ENCODE data around the gene NCKAP5. TPM values are rescaled to one million over a fixed set of nuclear protein-coding genes. Genes with fewer than 3 reads are reported as not detected.

Gene NCKAP5
- total RNA-seq, 2 experiments from 2014 or later: not detected

- peaks cover 3% of the 10 kb centered on the region for H3K27me3 Mint-ChIP-seq
- no peaks in the 10 kb centered on the region for H3K36me3 Mint-ChIP-seq (ENCODE audit: low read depth)
- no peak for ATAC-seq
- no peak for DNase-seq
- intact Hi-C loops (cut with micrococcal nuclease): no loop called here
- no peaks in the 10 kb centered on the region for H3K9me3 Mint-ChIP-seq
- ChIA-PET POLR2A (no interaction called here), CTCF (no interaction called here)
- H3K4me1 Mint-ChIP-seq (ENCODE audit: low read depth): no peaks in the 10 kb centered on the region
- no peak overlapping the region for H3K4me3 Mint-ChIP-seq
- no peak overlapping the region for H3K27ac Mint-ChIP-seq
- TF ChIP-seq CTCF (IDR thresholded peaks at IDR 0.05): no peak
Measured at GRCh38 chr2:133541376-133541775, 26.9 kb downstream of the NCKAP5 start.

GRCh38 chr2:133532919-133533318 lies 35.3 kb downstream of the NCKAP5 start:
- no peaks in the 10 kb centered on the region for H3K9me3 Mint-ChIP-seq
- TF ChIP-seq CTCF (IDR thresholded peaks at IDR 0.05): no peak
- POLR2A ChIA-PET: no interaction called here
- ATAC-seq (no peak), DNase-seq (no peak)
- H3K27ac Mint-ChIP-seq: no peak overlapping the region
- H3K4me1 Mint-ChIP-seq (ENCODE audit: low read depth): no peaks in the 10 kb centered on the region
- peaks cover 3% of the 10 kb centered on the region for H3K27me3 Mint-ChIP-seq
- CTCF ChIA-PET: no interaction called here
- H3K4me3 Mint-ChIP-seq: no peak overlapping the region
- no peaks in the 10 kb centered on the region for H3K36me3 Mint-ChIP-seq (ENCODE audit: low read depth)
- intact Hi-C loops (cut with micrococcal nuclease): no loop called here

- ChIA-PET POLR2A (no interaction called here), CTCF (no interaction called here)
- Mint-ChIP-seq H3K36me3 (ENCODE audit: low read depth) (no peaks in the 10 kb centered on the region), H3K4me3 (no peak overlapping the region), H3K27me3 (peaks cover 1% of the 10 kb centered on the region), H3K4me1 (ENCODE audit: low read depth) (no peaks in the 10 kb centered on the region), H3K9me3 (no peaks in the 10 kb centered on the region), H3K27ac (no peak overlapping the region)
- TF ChIP-seq CTCF (IDR thresholded peaks at IDR 0.05): no peak
- ATAC-seq (no peak), DNase-seq (no peak)
- intact Hi-C loops (cut with micrococcal nuclease): no loop called here
Measured at GRCh38 chr2:133531382-133531781, 36.9 kb downstream of the NCKAP5 start.

- H3K4me3 Mint-ChIP-seq: no peak overlapping the region
- POLR2A ChIA-PET: no interaction called here
Measured at GRCh38 chr2:133530645-133531044, 37.6 kb downstream of the NCKAP5 start.

More at GRCh38 chr2:133530645-133531044, 37.6 kb downstream of the NCKAP5 start:
- CTCF ChIA-PET: no interaction called here
- Mint-ChIP-seq H3K9me3 (no peaks in the 10 kb centered on the region), H3K36me3 (ENCODE audit: low read depth) (no peaks in the 10 kb centered on the region), H3K4me1 (ENCODE audit: low read depth) (no peaks in the 10 kb centered on the region), H3K27ac (no peak overlapping the region), H3K27me3 (peaks cover 1% of the 10 kb centered on the region)
- DNase-seq (no peak), ATAC-seq (no peak)
- no peak for TF ChIP-seq CTCF (IDR thresholded peaks at IDR 0.05)
- intact Hi-C loops (cut with micrococcal nuclease): no loop called here
